Esophagus squamous epithelium (tissue), 4 donors: ENCODE measurements around the gene ARID2.

Experiments used
- POLR2A ChIP-seq, 4 donors: fragments of 450-650 bp; IDR thresholded peaks; one replicate each; pipeline ENCODE4 v1.6.1; 2017; ENCODE audit warnings: antibody characterized with exemption in 4 of 4, mild to moderate bottlenecking in 4 of 4, moderate library complexity in 3 of 4
- TF ChIP-seq, protein P1 (sequence below), 6 experiments: fragments of 450-650 bp in 4 of 6; fragments of 200-600 bp in 2 of 6; sonication (generic) in 2 of 6; IDR thresholded peaks; one replicate each; pipeline ENCODE4 v1.5.1; 2016 to 2019; ENCODE audit warnings: antibody characterized with exemption in 6 of 6, mild to moderate bottlenecking in 4 of 6, moderate library complexity in 4 of 6

DNA sequence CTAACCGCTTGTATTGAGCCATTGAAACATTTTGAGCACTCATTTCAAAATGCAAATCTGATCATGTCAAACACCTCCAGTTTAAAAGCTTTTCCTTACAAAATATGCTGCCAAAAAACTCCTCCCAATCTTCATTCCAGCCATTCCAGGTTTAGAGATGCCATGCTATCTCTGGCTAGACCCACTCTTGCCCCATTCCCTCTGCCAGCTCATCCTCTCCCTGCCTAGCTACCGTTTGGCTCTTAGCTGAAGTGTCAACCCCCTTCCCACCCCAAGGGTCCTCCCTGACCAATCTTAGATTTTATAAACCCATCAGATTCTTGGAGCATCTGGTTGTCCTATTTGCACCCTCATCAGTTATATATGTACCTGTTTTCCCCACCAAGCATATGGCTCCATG is 185.9 kb downstream of the ARID2 start:
- no peak for TF ChIP-seq POLR2A (IDR thresholded peaks at IDR 0.05)
- TF ChIP-seq, protein P1, sequence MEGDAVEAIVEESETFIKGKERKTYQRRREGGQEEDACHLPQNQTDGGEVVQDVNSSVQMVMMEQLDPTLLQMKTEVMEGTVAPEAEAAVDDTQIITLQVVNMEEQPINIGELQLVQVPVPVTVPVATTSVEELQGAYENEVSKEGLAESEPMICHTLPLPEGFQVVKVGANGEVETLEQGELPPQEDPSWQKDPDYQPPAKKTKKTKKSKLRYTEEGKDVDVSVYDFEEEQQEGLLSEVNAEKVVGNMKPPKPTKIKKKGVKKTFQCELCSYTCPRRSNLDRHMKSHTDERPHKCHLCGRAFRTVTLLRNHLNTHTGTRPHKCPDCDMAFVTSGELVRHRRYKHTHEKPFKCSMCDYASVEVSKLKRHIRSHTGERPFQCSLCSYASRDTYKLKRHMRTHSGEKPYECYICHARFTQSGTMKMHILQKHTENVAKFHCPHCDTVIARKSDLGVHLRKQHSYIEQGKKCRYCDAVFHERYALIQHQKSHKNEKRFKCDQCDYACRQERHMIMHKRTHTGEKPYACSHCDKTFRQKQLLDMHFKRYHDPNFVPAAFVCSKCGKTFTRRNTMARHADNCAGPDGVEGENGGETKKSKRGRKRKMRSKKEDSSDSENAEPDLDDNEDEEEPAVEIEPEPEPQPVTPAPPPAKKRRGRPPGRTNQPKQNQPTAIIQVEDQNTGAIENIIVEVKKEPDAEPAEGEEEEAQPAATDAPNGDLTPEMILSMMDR (IDR thresholded peaks at IDR 0.05), result no peak
